ENCODE data around the gene ARL2BP.
A peak's percentile ranks its signal among the peaks of the same experiment; 100 is the strongest.

ARL2BP gene

DNA sequence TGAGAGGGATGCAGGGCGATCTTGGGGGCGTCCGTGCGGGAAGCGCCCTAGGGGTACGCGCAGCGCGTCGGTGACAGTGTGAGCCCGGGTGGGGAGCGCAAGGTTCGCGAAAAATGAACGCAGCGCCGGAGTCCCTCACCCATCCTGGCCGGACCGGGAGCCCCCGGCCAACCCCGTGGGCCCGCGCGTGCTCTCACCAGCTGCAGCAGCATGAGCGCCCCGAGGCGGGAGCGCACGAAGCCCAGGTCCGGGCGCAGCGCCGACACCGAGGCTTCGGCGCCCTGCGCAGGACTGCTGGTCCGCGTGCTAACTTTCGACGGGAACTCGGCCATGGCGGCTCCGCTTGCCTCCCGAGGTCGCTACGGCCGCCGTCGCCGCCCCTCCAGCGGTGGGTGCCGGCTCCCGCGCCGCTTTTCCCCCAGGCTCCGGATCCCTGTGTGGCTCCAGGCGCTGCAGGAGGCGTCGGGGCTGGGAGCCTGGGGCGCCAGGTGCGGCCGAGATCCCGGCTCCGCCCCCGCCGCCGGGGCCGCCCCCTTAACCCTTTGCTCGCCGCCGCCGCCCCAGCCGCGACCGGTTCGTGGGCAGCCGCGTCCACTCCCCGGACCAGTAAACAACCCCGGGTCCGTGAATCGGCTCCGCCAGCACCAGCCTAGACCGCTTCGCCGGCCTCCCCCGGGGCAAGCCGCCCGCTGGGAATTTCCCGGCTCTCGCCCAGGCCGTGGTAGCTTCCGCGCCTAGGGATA is 39.3 kb downstream of the ARL2BP start, which contains the start of gene PLLP:
Gene PLLP (minus strand): TSS at position 464 of the 743 bp plus-strand sequence. CDS start 132 bp downstream, at position 332.
- DNase-seq = peak; percentile 74

DNA sequence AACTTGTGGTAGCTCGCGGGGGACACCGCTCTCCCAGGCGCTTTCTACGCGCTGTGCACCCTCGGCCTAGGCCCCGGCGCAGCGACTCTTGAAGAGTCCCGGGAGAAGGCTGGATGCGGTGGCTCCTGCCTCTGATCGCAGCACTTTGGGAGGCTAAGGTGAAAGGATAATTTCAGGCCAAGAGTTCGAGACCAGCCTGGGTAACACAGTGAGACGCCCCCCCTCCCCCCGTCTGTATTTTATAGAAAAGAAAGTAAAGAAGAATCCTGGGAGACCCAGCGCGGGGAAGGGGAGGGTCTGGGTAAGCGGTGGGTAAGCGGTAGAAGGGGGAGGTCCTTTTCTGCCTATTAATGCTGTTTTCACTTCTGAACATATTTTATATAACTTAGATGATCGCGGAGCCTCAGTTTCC is 39.9 kb downstream of the ARL2BP start:
- DNase-seq = no peak

- DNase-seq = no peak
Measured at GRCh38 chr16:57285379-57285778, 40.3 kb downstream of the ARL2BP start.

DNA sequence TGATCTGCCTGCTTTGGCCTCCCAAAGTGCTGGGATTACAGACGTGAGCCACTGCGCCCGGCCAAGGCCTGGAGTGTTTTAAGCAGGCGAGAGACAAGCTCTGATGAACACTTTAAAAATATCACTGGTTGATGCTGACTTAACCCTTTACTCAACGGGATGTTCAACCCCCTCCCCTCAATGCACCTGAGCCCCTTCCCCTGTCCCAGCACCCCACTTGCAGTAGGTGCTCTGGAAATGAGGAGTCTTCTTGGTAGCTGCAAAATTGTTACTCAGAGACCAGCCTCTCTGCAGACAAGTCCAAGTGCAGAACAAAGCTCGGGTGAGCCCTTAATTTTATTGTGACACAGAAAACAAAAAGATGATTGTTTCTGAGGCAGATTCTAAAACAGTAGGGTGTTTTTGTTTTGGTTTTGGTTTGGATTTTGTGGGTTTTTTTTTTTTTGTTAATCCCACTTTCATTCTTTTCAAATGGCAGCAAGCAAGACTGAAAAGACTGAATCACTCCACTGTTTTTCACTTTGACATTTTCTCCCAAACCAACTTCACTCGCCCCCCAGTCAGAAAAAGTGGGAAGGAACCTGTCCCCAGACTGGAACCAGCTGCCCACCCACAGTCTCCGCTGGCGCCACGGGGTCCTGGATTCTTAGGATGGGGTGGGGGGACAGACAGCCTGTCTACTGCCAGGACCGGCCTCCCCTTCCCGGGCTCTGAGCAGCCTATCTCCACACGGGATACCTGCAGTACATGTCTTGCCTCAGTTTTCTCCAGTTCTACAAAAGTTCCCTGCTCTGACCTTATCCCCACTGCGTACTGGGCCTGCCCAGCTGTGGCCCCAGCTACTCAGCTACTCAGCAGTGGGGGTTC is 44.6 kb downstream of the ARL2BP start:
- DNase-seq = no peak

DNA sequence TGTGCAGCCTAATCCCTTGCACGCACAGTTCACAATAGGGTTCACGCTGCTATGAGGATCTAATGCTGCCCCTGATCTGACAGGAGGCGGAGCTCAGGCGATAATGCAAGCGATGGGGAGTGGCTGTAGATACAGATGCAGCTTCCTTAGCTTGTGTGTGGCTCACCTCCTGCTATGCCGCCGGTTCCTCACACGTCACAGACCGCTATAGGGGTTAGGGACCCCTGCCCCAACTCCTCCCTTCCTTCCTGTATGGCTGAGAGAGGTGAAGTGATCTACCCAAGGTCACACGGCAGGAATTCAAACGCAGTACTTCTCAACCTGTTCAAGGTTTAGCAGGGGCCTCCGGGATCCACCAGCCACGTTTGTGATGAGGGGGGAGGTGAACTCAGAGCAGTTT is 52.8 kb downstream of the ARL2BP start:
- no peak for DNase-seq

- no peak for DNase-seq
Measured at GRCh38 chr16:57299009-57299718, 54.1 kb downstream of the ARL2BP start.

- peak; percentile 98 for DNase-seq
Measured at GRCh38 chr16:57299719-57300386, 54.8 kb downstream of the ARL2BP start.

DNA sequence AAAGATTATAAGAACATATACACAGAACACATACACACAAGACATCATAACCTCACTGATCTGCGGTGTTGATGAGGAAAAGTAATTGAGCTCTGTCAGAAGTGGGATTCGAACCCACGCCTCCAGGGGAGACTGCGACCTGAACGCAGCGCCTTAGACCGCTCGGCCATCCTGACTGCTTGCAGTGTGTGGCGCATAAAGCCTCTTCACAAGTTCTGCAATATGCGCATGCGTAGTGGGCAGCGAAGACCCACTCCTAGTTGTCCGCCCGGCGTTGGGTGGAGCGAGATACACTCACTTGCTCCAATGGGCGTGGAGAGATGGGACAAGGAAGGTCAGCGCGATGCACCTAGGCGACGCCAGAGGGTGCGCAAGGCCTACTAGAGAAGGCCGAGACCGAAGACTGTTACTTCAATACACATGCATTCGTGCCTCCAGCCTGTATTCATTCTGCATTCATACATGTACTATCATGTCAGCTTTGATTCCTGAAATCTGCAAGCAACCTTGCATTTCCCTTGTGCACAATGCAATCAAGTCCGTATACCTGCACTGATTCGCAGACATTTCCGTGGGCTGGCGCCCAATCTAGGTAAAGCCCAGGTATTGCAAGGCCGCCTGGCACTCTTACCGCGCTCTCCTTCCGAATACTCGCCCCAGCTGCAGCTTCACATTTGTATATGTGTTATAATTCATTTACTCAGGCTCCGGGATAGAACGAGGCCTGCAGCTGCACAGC is 55.5 kb downstream of the ARL2BP start:
- peak; percentile 100 for DNase-seq

DNA sequence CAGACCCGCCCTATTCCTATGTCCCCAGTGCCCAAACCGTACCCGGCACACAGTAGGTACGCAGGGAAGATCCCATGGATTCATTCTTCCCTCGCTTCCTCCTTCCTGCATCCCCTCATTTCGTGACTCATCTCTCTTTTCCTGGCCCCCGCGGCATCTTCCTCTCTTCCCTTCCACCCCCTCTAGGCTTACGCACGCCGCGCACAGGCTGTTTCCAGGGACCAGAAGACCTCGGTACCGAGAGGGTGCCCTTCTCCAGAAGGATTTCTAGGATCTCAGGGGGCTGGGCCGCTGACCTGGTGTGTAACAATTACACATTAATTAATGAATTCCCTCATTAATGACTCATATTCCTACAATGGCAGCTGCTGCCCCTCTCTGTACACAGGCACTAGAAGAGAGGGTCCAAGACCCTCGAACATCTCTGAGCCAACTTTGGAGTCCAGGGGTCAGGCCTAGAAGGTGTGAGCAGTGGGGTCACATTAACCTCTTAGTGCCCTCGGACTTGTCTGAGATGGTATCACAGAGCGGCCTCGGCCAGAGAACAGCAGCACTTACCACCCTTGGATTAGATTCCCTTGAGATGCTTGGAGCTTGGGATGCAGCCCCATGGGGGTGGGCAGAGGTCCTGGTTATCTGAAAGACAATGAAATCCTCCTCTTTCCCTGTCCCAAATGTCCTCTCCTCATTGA is 56.2 kb downstream of the ARL2BP start:
- DNase-seq = peak; percentile 49
